Thoracic aorta (tissue), 2 donors: ENCODE measurements around the gene VSTM4. TPM values are rescaled to one million over a fixed set of nuclear protein-coding genes. Genes with fewer than 3 reads are reported as not detected.

Experiments used
- ATAC-seq: fragments of 150-250 bp; one replicate; pipeline ENCODE4 v1.8.0; 2017; ENCODE audit warnings: low read depth; ENCODE audit not compliant: insufficient number of reproducible peaks, low FRiP score
- DNase-seq: peaks from one replicate; pipeline ENCODE4 v3.0.0-alpha.2; 2020; ENCODE audit warnings: low spot score
- H3K27ac ChIP-seq, 2 donors: fragments of 200-600 bp; sonication (generic); 1 replicate in 1 of 2; 2 replicates in 1 of 2; pipeline ENCODE4 v1.5.1; 2016; ENCODE audit warnings: mild to moderate bottlenecking in 2 of 2, moderate library complexity in 2 of 2
- H3K27me3 ChIP-seq: fragments of 200-600 bp; sonication (generic); replicated peaks from 2 replicates; pipeline ENCODE4 v1.6.0; 2016; ENCODE audit warnings: mild to moderate bottlenecking; ENCODE audit not compliant: insufficient read depth
- H3K36me3 ChIP-seq: fragments of 200-600 bp; sonication (generic); one replicate; pipeline ENCODE4 v1.5.1; 2016
- H3K4me1 ChIP-seq, 2 donors: fragments of 200-600 bp; sonication (generic); 1 replicate in 1 of 2; 2 replicates in 1 of 2; pipeline versions ENCODE4 v1.5.1 to v1.6.0; 2016; ENCODE audit warnings: low read depth in 2 of 2, mild to moderate bottlenecking in 1 of 2; ENCODE audit not compliant: control insufficient read depth in 1 of 2
- H3K4me3 ChIP-seq: fragments of 200-600 bp; sonication (generic); 2 replicates; pipeline ENCODE4 v1.5.1; 2016; ENCODE audit warnings: mild to moderate bottlenecking
- H3K9me3 ChIP-seq: fragments of 200-600 bp; sonication (generic); 2 replicates; pipeline ENCODE4 v1.5.1; 2016
- total RNA-seq, 2 donors: library from RNA; depleted of rRNA; stranded (reverse); fragments of >200 nt; gene quantifications; one replicate each; pipeline versions ENCODE4 v1.1.0 to v1.2.3, GENCODE V29; 2016
- TF ChIP-seq, protein P1 (sequence below): fragments of 200-600 bp; sonication (generic); IDR thresholded peaks from one replicate; pipeline ENCODE4 v1.5.1; 2019; ENCODE audit warnings: antibody characterized with exemption

Gene VSTM4
- total RNA-seq, 2 donors from 2014 or later, result 24.4 to 46.4 TPM

DNA sequence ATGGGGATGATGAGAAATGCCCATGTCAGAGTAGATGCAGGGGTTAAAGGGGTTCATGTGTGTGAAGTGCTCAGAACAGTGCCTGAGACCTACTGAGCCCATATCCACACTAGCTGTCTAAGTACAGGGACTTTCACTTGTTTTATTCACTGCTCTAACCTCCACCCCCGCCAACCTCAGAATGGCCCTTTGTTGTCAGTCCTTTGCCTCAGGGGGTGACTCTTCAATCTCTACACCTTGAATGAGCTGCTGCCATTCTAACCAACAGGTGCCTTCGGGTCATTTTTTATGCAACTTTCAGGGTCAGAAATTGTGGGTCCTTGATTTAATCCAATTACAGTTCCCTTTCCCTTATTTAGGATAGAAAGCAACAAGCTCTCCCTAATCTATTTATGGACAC, 26.2 kb downstream of the VSTM4 start:
- H3K27ac ChIP-seq, result no peak overlapping the region
- peaks cover 4% of the 10 kb centered on the region for H3K36me3 ChIP-seq
- peaks cover 7% of the 10 kb centered on the region for H3K9me3 ChIP-seq
- H3K4me1 ChIP-seq, result peaks cover 13 to 26% of the 10 kb centered on the region in 2 donors
- H3K4me3 ChIP-seq, result no peak overlapping the region
- ATAC-seq (no peak), DNase-seq (no peak)
- H3K27me3 ChIP-seq, result no peaks in the 10 kb centered on the region
- TF ChIP-seq, protein P1, sequence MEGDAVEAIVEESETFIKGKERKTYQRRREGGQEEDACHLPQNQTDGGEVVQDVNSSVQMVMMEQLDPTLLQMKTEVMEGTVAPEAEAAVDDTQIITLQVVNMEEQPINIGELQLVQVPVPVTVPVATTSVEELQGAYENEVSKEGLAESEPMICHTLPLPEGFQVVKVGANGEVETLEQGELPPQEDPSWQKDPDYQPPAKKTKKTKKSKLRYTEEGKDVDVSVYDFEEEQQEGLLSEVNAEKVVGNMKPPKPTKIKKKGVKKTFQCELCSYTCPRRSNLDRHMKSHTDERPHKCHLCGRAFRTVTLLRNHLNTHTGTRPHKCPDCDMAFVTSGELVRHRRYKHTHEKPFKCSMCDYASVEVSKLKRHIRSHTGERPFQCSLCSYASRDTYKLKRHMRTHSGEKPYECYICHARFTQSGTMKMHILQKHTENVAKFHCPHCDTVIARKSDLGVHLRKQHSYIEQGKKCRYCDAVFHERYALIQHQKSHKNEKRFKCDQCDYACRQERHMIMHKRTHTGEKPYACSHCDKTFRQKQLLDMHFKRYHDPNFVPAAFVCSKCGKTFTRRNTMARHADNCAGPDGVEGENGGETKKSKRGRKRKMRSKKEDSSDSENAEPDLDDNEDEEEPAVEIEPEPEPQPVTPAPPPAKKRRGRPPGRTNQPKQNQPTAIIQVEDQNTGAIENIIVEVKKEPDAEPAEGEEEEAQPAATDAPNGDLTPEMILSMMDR, result no peak

- peaks cover 4% of the 10 kb centered on the region for H3K36me3 ChIP-seq
- no peak overlapping the region for H3K4me3 ChIP-seq
- H3K27me3 ChIP-seq, result no peaks in the 10 kb centered on the region
- peaks cover 17 to 44% of the 10 kb centered on the region in 2 donors for H3K4me1 ChIP-seq
- peaks cover 7% of the 10 kb centered on the region for H3K9me3 ChIP-seq
- TF ChIP-seq, protein P1, result no peak
- DNase-seq (no peak), ATAC-seq (no peak)
- H3K27ac ChIP-seq, result no peak overlapping the region
These were observed 28.4 kb downstream of the VSTM4 start for GRCh38 chr10:49086889-49087288.

DNA sequence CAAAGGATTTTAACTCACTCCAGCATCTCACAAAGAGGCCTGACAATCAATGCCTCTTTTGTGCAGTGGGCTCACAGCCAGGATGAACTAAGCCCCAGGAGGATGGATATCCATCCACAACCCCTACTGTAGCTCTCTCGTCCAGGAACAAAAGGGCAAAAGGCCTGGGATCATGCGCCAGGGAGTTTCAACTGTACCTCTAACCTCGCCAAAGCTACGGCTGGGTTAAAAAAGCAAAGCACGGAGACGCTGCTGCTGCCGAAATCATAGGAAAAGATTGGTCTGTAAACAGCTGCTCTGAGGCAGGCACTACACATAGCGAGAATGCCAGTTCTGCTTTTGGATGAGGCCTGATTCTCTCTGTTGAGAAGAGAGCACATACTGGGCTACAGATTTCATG, 32.1 kb downstream of the VSTM4 start:
- no peak for ATAC-seq
- DNase-seq, result no peak
- H3K4me3 ChIP-seq, result no peak overlapping the region
- H3K27me3 ChIP-seq, result no peaks in the 10 kb centered on the region
- H3K9me3 ChIP-seq, result peaks cover 7% of the 10 kb centered on the region
- H3K4me1 ChIP-seq, result peaks cover 23 to 55% of the 10 kb centered on the region in 2 donors
- TF ChIP-seq, protein P1, result no peak
- H3K27ac ChIP-seq, result peak overlapping the region; percentile 4 to 46
- peaks cover under 1% of the 10 kb centered on the region for H3K36me3 ChIP-seq

DNA sequence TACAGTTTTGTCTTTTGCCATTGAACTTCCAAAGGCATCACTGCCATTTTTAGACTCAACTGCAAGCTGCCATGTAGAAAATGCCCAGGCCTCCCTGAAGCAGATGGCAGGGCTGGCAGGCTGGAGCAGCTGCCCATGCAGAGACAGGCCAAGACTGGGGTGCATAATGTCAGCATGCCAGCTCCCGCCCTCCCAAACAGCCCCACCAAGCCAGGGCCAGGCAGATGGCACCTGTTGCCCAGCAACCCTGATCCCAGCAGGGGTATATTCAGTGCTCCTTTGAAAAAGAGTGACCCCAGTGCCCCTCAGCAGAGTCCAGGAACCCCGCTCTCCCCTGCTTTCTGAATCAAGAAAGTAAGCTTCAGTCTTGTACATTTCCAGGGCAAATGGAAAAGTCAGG, 32.6 kb downstream of the VSTM4 start:
- no peak for ATAC-seq
- DNase-seq, result no peak
- no peaks in the 10 kb centered on the region for H3K27me3 ChIP-seq
- peak overlapping the region; percentile 4 to 46 for H3K27ac ChIP-seq
- peaks cover 23 to 55% of the 10 kb centered on the region in 2 donors for H3K4me1 ChIP-seq
- H3K36me3 ChIP-seq, result no peaks in the 10 kb centered on the region
- peaks cover 7% of the 10 kb centered on the region for H3K9me3 ChIP-seq
- TF ChIP-seq, protein P1, result no peak
- H3K4me3 ChIP-seq, result no peak overlapping the region

DNA sequence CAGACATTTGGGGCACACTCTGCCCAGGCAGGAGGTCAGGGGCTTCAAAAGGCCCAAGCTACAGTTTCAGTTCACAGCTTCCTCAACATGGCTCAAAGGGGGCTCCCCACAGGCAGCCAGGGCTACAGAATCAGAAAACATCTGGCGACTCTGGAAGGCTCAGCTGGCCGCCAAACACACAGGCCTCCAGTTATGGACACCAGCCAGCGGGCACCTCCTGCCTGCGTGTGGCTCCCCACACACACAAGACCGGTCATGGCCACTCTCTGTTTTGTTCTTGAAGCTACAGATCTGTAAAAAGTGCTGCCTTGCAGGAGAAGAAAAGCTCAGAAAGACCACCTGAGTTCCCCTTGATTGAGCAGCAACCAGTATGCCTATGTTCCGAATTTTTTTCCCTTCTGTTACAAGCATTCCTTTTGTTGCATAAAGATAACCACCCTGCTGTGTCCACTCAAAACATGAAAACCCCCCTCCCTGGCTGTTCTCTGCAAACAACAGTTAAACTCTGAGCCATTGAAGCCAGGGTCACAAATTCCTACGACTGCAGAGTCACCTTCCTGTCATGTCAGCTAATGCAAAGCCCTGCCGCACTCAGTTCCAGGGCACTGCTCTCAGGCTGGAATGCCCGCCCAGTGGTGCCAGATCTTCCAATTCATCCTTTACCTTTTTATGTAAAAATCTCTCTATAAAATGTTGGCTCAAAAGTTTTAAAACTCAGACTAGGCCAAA, 33.6 kb downstream of the VSTM4 start:
- TF ChIP-seq, protein P1, result no peak
- Histone ChIP-seq H3K36me3 (peaks cover 5% of the 10 kb centered on the region), H3K4me3 (no peak overlapping the region), H3K27ac (peak overlapping the region; percentile 48 to 58), H3K4me1 (peaks cover 23 to 61% of the 10 kb centered on the region in 2 donors), H3K27me3 (no peaks in the 10 kb centered on the region), H3K9me3 (peaks cover 2% of the 10 kb centered on the region)
- ATAC-seq, result no peak
- no peak for DNase-seq
